OCI-LY3 (cell line): ENCODE data around the gene VTI1A.
A peak's percentile ranks its signal among the peaks of the same experiment; 100 is the strongest.

ENCODE experiments used
- H2AFZ ChIP-seq: fragments of 200-600, 300-600 bp; shearing (Covaris generic); 2 replicates; pipeline ENCODE4 v1.6.0; 2014; ENCODE audit warnings: antibody characterized with exemption, low read depth, low read length
- H3K27ac ChIP-seq: fragments of 200-600, 300-600 bp; sonication (generic); 2 replicates; pipeline ENCODE4 v1.5.1; 2014; ENCODE audit warnings: mild to moderate bottlenecking, low read length, moderate library complexity, mixed read lengths
- H3K27me3 ChIP-seq: fragments of 200-600, 300-600 bp; sonication (generic); 2 replicates; pipeline ENCODE4 v1.6.1; 2014; ENCODE audit warnings: low read depth, low read length, mixed read lengths
- H3K36me3 ChIP-seq: fragments of 200-600, 300-600 bp; sonication (generic); replicated peaks from 2 replicates; pipeline ENCODE3; 2014; ENCODE audit warnings: low read depth, low read length, mixed read lengths
- H3K4me1 ChIP-seq: fragments of 300-600, 200-600 bp; sonication (generic); 2 replicates; pipeline ENCODE4 v1.6.1; 2014; ENCODE audit warnings: low read length, mixed read lengths
- H3K4me2 ChIP-seq: fragments of 200-600, 300-600 bp; sonication (generic); 2 replicates; pipeline ENCODE4 v1.6.1; 2014; ENCODE audit warnings: low read length, mixed read lengths
- H3K4me3 ChIP-seq: fragments of 300-600, 200-600 bp; sonication (generic); 2 replicates; pipeline ENCODE4 v1.5.1; 2014; ENCODE audit warnings: antibody characterized with exemption, mild to moderate bottlenecking, low read length, moderate library complexity
- H3K79me2 ChIP-seq: fragments of 300-600, 200-600 bp; shearing (Covaris generic); 2 replicates; pipeline ENCODE4 v1.6.1; 2014; ENCODE audit warnings: mild to moderate bottlenecking, low read length, mixed read lengths
- H3K9ac ChIP-seq: fragments of 300-600, 200-600 bp; shearing (Covaris generic); 2 replicates; pipeline ENCODE4 v1.6.0; 2014; ENCODE audit warnings: mild to moderate bottlenecking, low read length, moderate library complexity
- H3K9me3 ChIP-seq: fragments of 200-600, 300-600 bp; shearing (Covaris generic); 2 replicates; pipeline ENCODE4 v1.6.1; 2014; ENCODE audit warnings: low read length, mixed read lengths; ENCODE audit not compliant: insufficient read depth
- H4K20me1 ChIP-seq: fragments of 200-600, 300-600 bp; sonication (generic); 2 replicates; pipeline ENCODE4 v1.6.1; 2016; ENCODE audit warnings: low read length, mixed read lengths; ENCODE audit not compliant: insufficient read depth
- EZH2phosphoT487 ChIP-seq: fragments of 200-600 bp; shearing (Covaris generic); IDR thresholded peaks from 2 replicates; pipeline ENCODE4 v1.6.1; 2018; ENCODE audit warnings: antibody characterized with exemption, mixed run types, low read depth
- TF ChIP-seq, protein P1 (sequence below): fragments of 200-600, 300-600 bp; sonication (generic); IDR thresholded peaks from 2 replicates; pipeline ENCODE4 v1.5.1; 2014; ENCODE audit warnings: antibody characterized with exemption, low read length, low read depth

The VTI1A gene

GRCh38 chr10:112716076-112716475 is 269.1 kb downstream of the VTI1A start:
- no peaks in the 10 kb centered on the region for H3K36me3 ChIP-seq
- H3K27ac ChIP-seq, result no peak overlapping the region
- TF ChIP-seq EZH2phosphoT487, result no peak
- TF ChIP-seq, protein P1, sequence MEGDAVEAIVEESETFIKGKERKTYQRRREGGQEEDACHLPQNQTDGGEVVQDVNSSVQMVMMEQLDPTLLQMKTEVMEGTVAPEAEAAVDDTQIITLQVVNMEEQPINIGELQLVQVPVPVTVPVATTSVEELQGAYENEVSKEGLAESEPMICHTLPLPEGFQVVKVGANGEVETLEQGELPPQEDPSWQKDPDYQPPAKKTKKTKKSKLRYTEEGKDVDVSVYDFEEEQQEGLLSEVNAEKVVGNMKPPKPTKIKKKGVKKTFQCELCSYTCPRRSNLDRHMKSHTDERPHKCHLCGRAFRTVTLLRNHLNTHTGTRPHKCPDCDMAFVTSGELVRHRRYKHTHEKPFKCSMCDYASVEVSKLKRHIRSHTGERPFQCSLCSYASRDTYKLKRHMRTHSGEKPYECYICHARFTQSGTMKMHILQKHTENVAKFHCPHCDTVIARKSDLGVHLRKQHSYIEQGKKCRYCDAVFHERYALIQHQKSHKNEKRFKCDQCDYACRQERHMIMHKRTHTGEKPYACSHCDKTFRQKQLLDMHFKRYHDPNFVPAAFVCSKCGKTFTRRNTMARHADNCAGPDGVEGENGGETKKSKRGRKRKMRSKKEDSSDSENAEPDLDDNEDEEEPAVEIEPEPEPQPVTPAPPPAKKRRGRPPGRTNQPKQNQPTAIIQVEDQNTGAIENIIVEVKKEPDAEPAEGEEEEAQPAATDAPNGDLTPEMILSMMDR, result no peak
- no peak overlapping the region for H3K4me2 ChIP-seq
- H3K79me2 ChIP-seq, result no peaks in the 10 kb centered on the region
- H3K9ac ChIP-seq, result no peak overlapping the region
- no peak overlapping the region for H2AFZ ChIP-seq
- no peaks in the 10 kb centered on the region for H4K20me1 ChIP-seq
- H3K27me3 ChIP-seq, result no peaks in the 10 kb centered on the region
- H3K4me3 ChIP-seq, result no peak overlapping the region
- no peaks in the 10 kb centered on the region for H3K4me1 ChIP-seq
- H3K9me3 ChIP-seq, result no peaks in the 10 kb centered on the region

- no peak overlapping the region for H3K4me2 ChIP-seq
- no peak overlapping the region for H3K4me3 ChIP-seq
- H3K9me3 ChIP-seq, result no peaks in the 10 kb centered on the region
- H3K9ac ChIP-seq, result no peak overlapping the region
- H3K27me3 ChIP-seq, result no peaks in the 10 kb centered on the region
- TF ChIP-seq, protein P1, result no peak
- no peak for TF ChIP-seq EZH2phosphoT487
- no peak overlapping the region for H3K27ac ChIP-seq
- H3K36me3 ChIP-seq, result no peaks in the 10 kb centered on the region
- H2AFZ ChIP-seq, result no peak overlapping the region
- H3K4me1 ChIP-seq, result no peaks in the 10 kb centered on the region
- no peaks in the 10 kb centered on the region for H3K79me2 ChIP-seq
- H4K20me1 ChIP-seq, result no peaks in the 10 kb centered on the region
Observed at GRCh38 chr10:112716924-112717413, 270.0 kb downstream of the VTI1A start.

- Histone ChIP-seq H3K27ac (no peak overlapping the region), H4K20me1 (no peaks in the 10 kb centered on the region)
Observed at GRCh38 chr10:112720178-112720577, 273.2 kb downstream of the VTI1A start.

GRCh38 chr10:112721080-112721698 is 274.2 kb downstream of the VTI1A start:
- no peaks in the 10 kb centered on the region for H4K20me1 ChIP-seq
- H3K4me2 ChIP-seq, result no peak overlapping the region
- no peak overlapping the region for H3K9ac ChIP-seq
- H3K36me3 ChIP-seq, result no peaks in the 10 kb centered on the region
- H3K79me2 ChIP-seq, result no peaks in the 10 kb centered on the region
- no peaks in the 10 kb centered on the region for H3K9me3 ChIP-seq
- H2AFZ ChIP-seq, result no peak overlapping the region
- TF ChIP-seq, protein P1, result peak; percentile 55
- TF ChIP-seq EZH2phosphoT487, result no peak
- no peak overlapping the region for H3K4me3 ChIP-seq
- no peaks in the 10 kb centered on the region for H3K27me3 ChIP-seq
- H3K4me1 ChIP-seq, result no peaks in the 10 kb centered on the region
- H3K27ac ChIP-seq, result no peak overlapping the region

More at GRCh38 chr10:112720178-112720577, 273.2 kb downstream of the VTI1A start:
- H3K4me1 ChIP-seq, result no peaks in the 10 kb centered on the region
- no peaks in the 10 kb centered on the region for H3K36me3 ChIP-seq
- H3K27me3 ChIP-seq, result no peaks in the 10 kb centered on the region
- TF ChIP-seq EZH2phosphoT487, result no peak
- TF ChIP-seq, protein P1, result no peak
- H2AFZ ChIP-seq, result no peak overlapping the region
- no peaks in the 10 kb centered on the region for H3K79me2 ChIP-seq
- H3K4me3 ChIP-seq, result no peak overlapping the region
- H3K9ac ChIP-seq, result no peak overlapping the region
- H3K4me2 ChIP-seq, result no peak overlapping the region
- H3K9me3 ChIP-seq, result no peaks in the 10 kb centered on the region
